PC-3 (cell line): ENCODE results near the gene RNASE12.

Source experiments
- EZH2 ChIP-seq: fragments of 300-600 bp; sonication (generic); IDR thresholded peaks from one replicate; pipeline ENCODE4 v1.6.1; 2017; ENCODE audit warnings: antibody characterized with exemption, mild to moderate bottlenecking, low read length; ENCODE audit not compliant: unreplicated experiment
- EZH2phosphoT487 ChIP-seq: fragments of 300-600 bp; sonication (generic); IDR thresholded peaks from 2 replicates; pipeline ENCODE4 v1.6.1; 2018; ENCODE audit warnings: mild to moderate bottlenecking, antibody characterized with exemption, low read length, borderline replicate concordance
- TF ChIP-seq, protein P1 (sequence below): fragments of 300-600 bp; sonication (generic); conservative IDR thresholded peaks from 2 replicates; pipeline ENCODE4 v1.5.1; 2017; ENCODE audit warnings: antibody characterized with exemption, low read depth, mild to moderate bottlenecking, low read length

DNA sequence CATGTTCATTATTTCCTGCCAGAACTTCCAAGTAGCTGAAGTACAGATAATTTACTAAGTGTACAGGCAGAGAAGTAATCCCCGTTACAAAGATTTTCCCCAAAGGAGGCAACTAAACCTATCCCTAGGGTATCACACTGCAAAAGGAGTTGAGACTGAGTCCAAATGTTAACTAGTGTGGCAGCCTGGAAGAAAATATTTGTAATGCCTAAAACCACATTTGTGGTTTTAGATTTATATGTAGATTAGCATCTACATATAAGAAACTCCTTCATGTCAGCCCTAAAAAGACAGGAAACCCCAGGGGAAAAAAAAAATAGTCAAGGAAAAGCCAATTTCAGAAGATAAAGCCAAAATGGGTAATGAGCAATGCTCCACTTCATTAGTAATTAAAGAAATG is 1.4 kb upstream of the RNASE12 start:
- TF ChIP-seq, protein P1, sequence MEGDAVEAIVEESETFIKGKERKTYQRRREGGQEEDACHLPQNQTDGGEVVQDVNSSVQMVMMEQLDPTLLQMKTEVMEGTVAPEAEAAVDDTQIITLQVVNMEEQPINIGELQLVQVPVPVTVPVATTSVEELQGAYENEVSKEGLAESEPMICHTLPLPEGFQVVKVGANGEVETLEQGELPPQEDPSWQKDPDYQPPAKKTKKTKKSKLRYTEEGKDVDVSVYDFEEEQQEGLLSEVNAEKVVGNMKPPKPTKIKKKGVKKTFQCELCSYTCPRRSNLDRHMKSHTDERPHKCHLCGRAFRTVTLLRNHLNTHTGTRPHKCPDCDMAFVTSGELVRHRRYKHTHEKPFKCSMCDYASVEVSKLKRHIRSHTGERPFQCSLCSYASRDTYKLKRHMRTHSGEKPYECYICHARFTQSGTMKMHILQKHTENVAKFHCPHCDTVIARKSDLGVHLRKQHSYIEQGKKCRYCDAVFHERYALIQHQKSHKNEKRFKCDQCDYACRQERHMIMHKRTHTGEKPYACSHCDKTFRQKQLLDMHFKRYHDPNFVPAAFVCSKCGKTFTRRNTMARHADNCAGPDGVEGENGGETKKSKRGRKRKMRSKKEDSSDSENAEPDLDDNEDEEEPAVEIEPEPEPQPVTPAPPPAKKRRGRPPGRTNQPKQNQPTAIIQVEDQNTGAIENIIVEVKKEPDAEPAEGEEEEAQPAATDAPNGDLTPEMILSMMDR = no peak
- TF ChIP-seq EZH2 (no peak), EZH2phosphoT487 (no peak)
